ENCODE measurements around the gene MACROH2A2. TPM values are rescaled to one million over a fixed set of nuclear protein-coding genes. Genes with fewer than 3 reads are reported as not detected.
"Not testable (repeated sequence)": the region's sequence is repeated elsewhere in the genome, so short reads cannot be mapped to it uniquely, and the experiment has no call there.

The MACROH2A2 gene
- total RNA-seq, 2 experiments from 2014 or later: 3.6 to 3.9 TPM

DNA sequence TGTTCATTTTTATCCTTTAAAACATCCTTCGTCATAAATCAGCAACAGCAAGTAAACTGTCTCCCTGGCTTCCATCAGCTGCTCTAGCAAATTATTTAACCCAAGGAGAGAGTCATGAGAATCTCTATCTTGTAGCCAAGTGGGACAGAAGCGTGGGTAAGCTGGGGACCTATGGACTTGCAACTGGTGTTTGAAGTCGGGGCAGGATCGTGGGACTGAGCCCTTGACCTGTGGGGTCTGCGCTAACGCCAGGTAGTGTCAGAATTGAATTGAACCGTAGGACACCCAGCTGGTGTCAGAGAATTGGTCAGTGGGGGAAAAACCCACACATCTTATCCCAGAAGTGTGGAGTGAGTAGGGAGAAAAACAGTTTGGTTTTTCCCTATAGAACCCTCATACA is 66.6 kb downstream of the MACROH2A2 start:
- no peak for ATAC-seq
- Mint-ChIP-seq H3K27me3 (no peaks in the 10 kb centered on the region), H3K4me1 (ENCODE audit: low read depth) (peaks cover 11% of the 10 kb centered on the region), H3K9me3 (no peaks in the 10 kb centered on the region), H3K27ac (no peak overlapping the region), H3K4me3 (no peak overlapping the region), H3K36me3 (ENCODE audit: low read depth) (no peaks in the 10 kb centered on the region)
- DNase-seq: no peak
- TF ChIP-seq, protein P1, sequence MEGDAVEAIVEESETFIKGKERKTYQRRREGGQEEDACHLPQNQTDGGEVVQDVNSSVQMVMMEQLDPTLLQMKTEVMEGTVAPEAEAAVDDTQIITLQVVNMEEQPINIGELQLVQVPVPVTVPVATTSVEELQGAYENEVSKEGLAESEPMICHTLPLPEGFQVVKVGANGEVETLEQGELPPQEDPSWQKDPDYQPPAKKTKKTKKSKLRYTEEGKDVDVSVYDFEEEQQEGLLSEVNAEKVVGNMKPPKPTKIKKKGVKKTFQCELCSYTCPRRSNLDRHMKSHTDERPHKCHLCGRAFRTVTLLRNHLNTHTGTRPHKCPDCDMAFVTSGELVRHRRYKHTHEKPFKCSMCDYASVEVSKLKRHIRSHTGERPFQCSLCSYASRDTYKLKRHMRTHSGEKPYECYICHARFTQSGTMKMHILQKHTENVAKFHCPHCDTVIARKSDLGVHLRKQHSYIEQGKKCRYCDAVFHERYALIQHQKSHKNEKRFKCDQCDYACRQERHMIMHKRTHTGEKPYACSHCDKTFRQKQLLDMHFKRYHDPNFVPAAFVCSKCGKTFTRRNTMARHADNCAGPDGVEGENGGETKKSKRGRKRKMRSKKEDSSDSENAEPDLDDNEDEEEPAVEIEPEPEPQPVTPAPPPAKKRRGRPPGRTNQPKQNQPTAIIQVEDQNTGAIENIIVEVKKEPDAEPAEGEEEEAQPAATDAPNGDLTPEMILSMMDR (IDR thresholded peaks at IDR 0.05): no peak
- ChIA-PET POLR2A (interaction anchor here (0.8 kb wide), 1 partner anchor 14 kb away, joined by 3 read pairs; no protein-coding TSS in a partner anchor), CTCF (interaction anchor here (1.2 to 5.5 kb wide), 3 partner anchors 8 to 245 kb away, joined by 4 to 62 read pairs (median 26); partner anchors contain the start of gene TYSND1)
- intact Hi-C loops (cut with micrococcal nuclease): no loop called here

DNA sequence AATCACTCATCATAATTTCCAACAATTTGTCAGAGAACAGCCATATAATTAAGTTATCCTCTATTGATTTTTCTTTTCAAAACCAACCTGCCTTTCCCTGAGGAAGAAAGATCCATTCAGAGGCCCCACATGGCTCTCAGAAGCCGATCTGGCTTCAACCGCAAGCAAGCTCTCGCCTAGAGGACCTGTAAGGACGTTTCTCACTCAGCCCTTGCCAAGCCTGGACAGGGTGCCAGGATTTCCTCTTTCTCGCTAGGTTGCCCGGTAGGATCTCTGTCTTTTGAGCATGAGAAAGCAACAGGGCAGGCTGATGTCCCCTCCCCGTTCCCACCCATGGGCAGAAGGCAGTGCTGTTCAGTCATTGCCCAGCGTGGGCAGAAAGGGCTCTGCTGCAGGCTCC is 67.0 kb downstream of the MACROH2A2 start:
- ChIA-PET CTCF (interaction anchor here (0.6 to 5.5 kb wide), 3 partner anchors 26 to 244 kb away, joined by 3 to 62 read pairs (median 26); partner anchors contain the start of gene TYSND1), POLR2A (interaction anchor here (0.8 to 1.3 kb wide), 2 partner anchors 14 to 27 kb away, joined by 3 to 5 read pairs; partner anchors contain the start of gene TYSND1)
- Mint-ChIP-seq H3K27me3 (no peaks in the 10 kb centered on the region), H3K36me3 (ENCODE audit: low read depth) (no peaks in the 10 kb centered on the region), H3K4me3 (no peak overlapping the region), H3K4me1 (ENCODE audit: low read depth) (peaks cover 11% of the 10 kb centered on the region), H3K9me3 (no peaks in the 10 kb centered on the region), H3K27ac (no peak overlapping the region)
- TF ChIP-seq, protein P1 (IDR thresholded peaks at IDR 0.05): no peak
- intact Hi-C loops (cut with micrococcal nuclease): no loop called here
- DNase-seq (no peak), ATAC-seq (no peak)

DNA sequence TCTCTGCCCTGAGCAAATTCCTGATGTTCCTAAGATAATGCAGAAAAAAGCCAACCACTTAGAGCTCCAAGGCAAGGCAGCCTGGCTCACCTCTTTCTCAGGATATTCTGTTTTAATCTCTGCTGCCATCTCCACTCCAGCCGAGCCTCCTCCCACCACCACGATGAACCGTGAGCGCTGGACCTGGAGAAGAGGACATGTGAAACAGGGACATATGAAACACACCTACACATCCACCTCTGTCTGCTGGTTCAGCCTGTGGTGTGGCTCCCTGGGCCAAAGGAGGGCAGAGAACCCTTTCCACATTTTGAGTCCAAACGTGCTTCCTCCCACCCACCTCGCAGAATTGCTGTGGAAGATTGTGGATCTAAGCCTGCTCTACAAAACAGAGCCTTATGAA is 67.8 kb downstream of the MACROH2A2 start:
- H3K36me3 Mint-ChIP-seq (ENCODE audit: low read depth): no peaks in the 10 kb centered on the region
- no peak overlapping the region for H3K4me3 Mint-ChIP-seq
- ATAC-seq (no peak), DNase-seq (no peak)
- ChIA-PET CTCF (interaction anchor here (0.6 kb wide), 1 partner anchor 162 kb away, joined by 3 read pairs; no protein-coding TSS in a partner anchor), POLR2A (interaction anchor here (1.3 kb wide), 1 partner anchor 26 kb away, joined by 5 read pairs; the partner anchor contains the start of gene TYSND1)
- intact Hi-C loops (cut with micrococcal nuclease): no loop called here
- no peaks in the 10 kb centered on the region for H3K9me3 Mint-ChIP-seq
- no peak overlapping the region for H3K27ac Mint-ChIP-seq
- TF ChIP-seq, protein P1 (IDR thresholded peaks at IDR 0.05): no peak
- peaks cover 11% of the 10 kb centered on the region for H3K4me1 Mint-ChIP-seq (ENCODE audit: low read depth)
- H3K27me3 Mint-ChIP-seq: no peaks in the 10 kb centered on the region

DNA sequence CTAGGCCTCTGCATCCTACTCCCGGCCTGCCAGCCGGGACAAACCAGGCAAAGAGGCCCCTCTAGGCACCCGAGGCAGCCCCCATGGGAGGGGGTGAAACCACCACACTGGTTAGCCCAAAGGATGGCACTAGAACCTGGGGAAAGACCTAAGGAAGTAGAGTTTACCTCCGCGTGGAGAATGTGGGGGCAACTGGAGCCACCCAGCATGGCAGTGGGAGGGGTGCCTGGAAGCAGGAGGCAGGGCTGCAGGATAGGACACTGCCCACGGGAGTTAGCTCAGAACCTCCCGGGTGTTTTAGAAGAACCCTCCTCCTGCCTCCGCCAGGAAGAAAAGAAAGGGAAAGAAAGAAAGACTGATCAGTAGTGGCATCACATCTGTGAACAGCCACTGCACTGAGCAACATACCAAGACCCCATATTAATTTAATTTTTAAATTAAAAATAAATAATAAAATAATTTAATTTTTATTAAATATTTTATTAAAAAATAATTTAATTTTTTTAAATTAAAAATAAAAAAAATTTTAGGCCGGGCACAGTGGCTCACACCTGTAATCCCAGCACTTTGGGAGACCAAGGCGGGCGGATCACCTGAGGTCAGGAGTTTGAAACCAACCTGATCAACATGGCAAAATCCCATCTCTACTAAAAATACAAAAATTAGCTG is 68.8 kb downstream of the MACROH2A2 start:
- Mint-ChIP-seq H3K4me3 (no peak overlapping the region), H3K4me1 (ENCODE audit: low read depth) (peaks cover 4% of the 10 kb centered on the region), H3K36me3 (ENCODE audit: low read depth) (no peaks in the 10 kb centered on the region), H3K27me3 (no peaks in the 10 kb centered on the region), H3K27ac (no peak overlapping the region), H3K9me3 (no peaks in the 10 kb centered on the region)
- POLR2A ChIA-PET: interaction anchor here (1.1 to 1.3 kb wide), 2 partner anchors 8 to 34 kb away, joined by 3 to 4 read pairs; no protein-coding TSS in a partner anchor
- ATAC-seq (no peak), DNase-seq (no peak)
- TF ChIP-seq, protein P1 (IDR thresholded peaks at IDR 0.05): no peak
- CTCF ChIA-PET: no interaction called here
- intact Hi-C loops (cut with micrococcal nuclease): no loop called here

DNA sequence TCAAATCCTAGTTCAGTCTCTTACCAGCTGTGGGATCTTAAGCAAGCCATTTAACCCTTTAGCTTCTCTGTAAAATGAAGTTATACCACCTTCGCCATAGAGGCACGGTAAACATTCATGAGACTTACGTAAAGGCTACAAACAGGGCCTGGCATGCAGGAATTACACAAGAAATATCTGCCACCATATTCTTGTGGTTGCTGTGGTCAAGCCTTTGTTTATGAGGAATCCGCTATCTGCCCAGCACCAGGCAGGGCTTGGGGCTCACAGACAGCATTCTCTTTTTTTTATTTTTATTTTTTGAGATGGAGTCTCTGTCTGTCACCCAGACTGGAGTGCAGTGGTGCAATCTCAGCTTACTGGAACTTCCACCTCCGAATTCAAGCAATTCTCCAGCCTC is 70.1 kb downstream of the MACROH2A2 start:
- ChIA-PET CTCF (interaction anchor here (0.8 to 1.1 kb wide), 3 partner anchors 19 to 29 kb away, joined by 3 read pairs; partner anchors contain the start of gene TYSND1), POLR2A (interaction anchor here (1.1 to 1.3 kb wide), 2 partner anchors 10 to 33 kb away, joined by 3 to 4 read pairs; no protein-coding TSS in a partner anchor)
- Mint-ChIP-seq H3K27ac (no peak overlapping the region), H3K27me3 (no peaks in the 10 kb centered on the region), H3K4me1 (ENCODE audit: low read depth) (no peaks in the 10 kb centered on the region), H3K9me3 (no peaks in the 10 kb centered on the region), H3K4me3 (no peak overlapping the region), H3K36me3 (ENCODE audit: low read depth) (no peaks in the 10 kb centered on the region)
- ATAC-seq (no peak), DNase-seq (no peak)
- intact Hi-C loops (cut with micrococcal nuclease): no loop called here
- TF ChIP-seq, protein P1 (IDR thresholded peaks at IDR 0.05): no peak

DNA sequence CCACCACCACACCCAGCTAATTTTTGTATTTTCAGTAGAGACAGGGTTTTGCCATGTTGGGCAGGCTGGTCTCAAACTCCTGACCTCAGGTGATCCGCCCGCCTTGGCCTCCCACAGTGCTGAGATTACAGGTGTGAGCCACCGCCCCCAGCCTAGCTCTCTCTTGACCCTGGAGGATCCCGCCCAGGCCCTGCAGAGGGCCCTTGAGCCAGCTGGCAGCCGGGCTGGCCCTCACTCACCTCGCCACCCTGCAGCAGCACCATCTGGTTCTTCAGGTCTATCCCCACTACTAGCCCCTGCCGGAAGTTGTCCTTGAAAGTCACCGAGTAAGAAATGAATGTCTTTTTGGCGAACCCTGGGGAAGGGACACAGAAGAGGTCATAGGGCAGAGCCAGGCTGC is 70.5 kb downstream of the MACROH2A2 start:
- H3K27me3 Mint-ChIP-seq; ATAC-seq; H3K9me3 Mint-ChIP-seq; H3K27ac Mint-ChIP-seq; DNase-seq; H3K4me1 Mint-ChIP-seq (ENCODE audit: low read depth); intact Hi-C loops (cut with micrococcal nuclease); H3K4me3 Mint-ChIP-seq; H3K36me3 Mint-ChIP-seq (ENCODE audit: low read depth): not testable (repeated sequence)
- POLR2A ChIA-PET: interaction anchor here (0.8 kb wide), 1 partner anchor 13 kb away, joined by 3 read pairs; no protein-coding TSS in a partner anchor
- CTCF ChIA-PET: interaction anchor here (1.1 kb wide), 2 partner anchors 19 to 24 kb away, joined by 3 read pairs; partner anchors contain the start of gene TYSND1
